DND-41 (cell line): ENCODE measurements around the gene TIPRL.

Experiments
- ATAC-seq: fragments of 200-7000 bp; cut with Tn5 transposase; 3 replicates; pipeline ENCODE4 v1.9.1; 2021; ENCODE audit warnings: low read depth; ENCODE audit not compliant: insufficient read depth
- DNase-seq: peaks from one replicate; pipeline ENCODE4 v3.0.0-alpha.2; 2020
- H2AFZ ChIP-seq: 2 replicates; pipeline ENCODE4 v1.6.0; 2012; ENCODE audit warnings: low read depth, low read length
- H3K27ac ChIP-seq: 2 replicates; pipeline ENCODE4 v1.5.1; 2012; ENCODE audit warnings: low read length, inconsistent platforms
- H3K27me3 ChIP-seq: fragments of 200-600 bp; sonication (generic); 2 replicates; pipeline ENCODE4 v1.6.0; 2012; ENCODE audit warnings: low read length, mild to moderate bottlenecking, inconsistent platforms; ENCODE audit not compliant: insufficient read depth, poor library complexity
- H3K36me3 ChIP-seq: 2 replicates; pipeline ENCODE4 v1.5.1; 2012; ENCODE audit warnings: low read length, inconsistent platforms; ENCODE audit not compliant: insufficient read depth
- H3K4me1 ChIP-seq: 2 replicates; pipeline ENCODE4 v1.5.1; 2012; ENCODE audit warnings: mild to moderate bottlenecking, low read length; ENCODE audit not compliant: insufficient read depth
- H3K4me2 ChIP-seq: 2 replicates; pipeline ENCODE4 v1.6.0; 2012; ENCODE audit warnings: mild to moderate bottlenecking, moderate library complexity, low read length, inconsistent platforms; ENCODE audit not compliant: insufficient read depth
- H3K4me3 ChIP-seq, 2 experiments: fragments of 200-600 bp in 1 of 2; shearing (Covaris generic) in 1 of 2; 2 replicates each; pipeline ENCODE4 v1.5.1; 2012 to 2016; ENCODE audit warnings: inconsistent platforms in 2 of 2, low read length in 2 of 2, mild to moderate bottlenecking in 2 of 2, low read depth in 1 of 2, moderate library complexity in 1 of 2
- H3K79me2 ChIP-seq: 2 replicates; pipeline ENCODE4 v1.6.0; 2012; ENCODE audit warnings: low read length, inconsistent platforms; ENCODE audit not compliant: insufficient read depth
- H3K9ac ChIP-seq: 2 replicates; pipeline ENCODE4 v1.6.0; 2012; ENCODE audit warnings: low read depth, mild to moderate bottlenecking, inconsistent platforms, low read length, moderate library complexity
- H3K9me3 ChIP-seq: 2 replicates; pipeline ENCODE4 v1.5.1; 2012; ENCODE audit warnings: low read length, moderate library complexity, mild to moderate bottlenecking, inconsistent platforms; ENCODE audit not compliant: insufficient read depth, severe bottlenecking
- H4K20me1 ChIP-seq: 2 replicates; pipeline ENCODE4 v1.6.0; 2012; ENCODE audit warnings: low read length; ENCODE audit not compliant: insufficient read depth
- CTCF ChIP-seq: IDR thresholded peaks from 2 replicates; pipeline ENCODE4 v1.5.1; 2012; ENCODE audit warnings: borderline replicate concordance, low read length, moderate library complexity, mild to moderate bottlenecking; ENCODE audit not compliant: poor library complexity, severe bottlenecking; ENCODE audit errors: extremely low read depth
- EZH2 ChIP-seq: IDR thresholded peaks from 3 replicates; pipeline ENCODE4 v1.6.1; 2012; ENCODE audit warnings: borderline replicate concordance, low read depth, mild to moderate bottlenecking, moderate library complexity, low read length, inconsistent platforms; ENCODE audit not compliant: severe bottlenecking

The TIPRL gene

DNA sequence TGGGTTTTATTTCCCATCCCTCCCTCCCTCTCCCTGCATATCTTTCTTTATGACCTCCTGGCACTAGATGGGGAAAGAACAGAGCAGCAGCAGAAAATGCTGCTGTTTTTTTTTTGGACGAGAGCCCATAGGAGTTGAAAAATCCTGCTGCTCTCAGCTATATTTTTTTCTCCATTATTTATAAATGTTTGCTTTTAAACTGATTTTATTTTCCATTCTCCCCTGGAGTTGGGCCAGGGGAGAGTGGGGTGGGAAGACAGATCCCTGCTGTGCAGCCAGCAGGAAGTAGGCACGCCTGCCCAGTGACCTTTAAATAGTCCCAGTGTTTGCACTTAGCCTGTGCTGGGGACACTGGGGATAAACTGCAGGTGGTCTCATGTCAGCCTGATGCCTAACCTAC lies 64.4 kb downstream of the TIPRL start:
- peaks cover 3% of the 10 kb centered on the region; the same call in 1 of the 2 replicates for H4K20me1 ChIP-seq
- no peaks in the 10 kb centered on the region for H3K27me3 ChIP-seq
- no peaks in the 10 kb centered on the region for H3K9me3 ChIP-seq
- peaks cover 91% of the 10 kb centered on the region for H3K36me3 ChIP-seq
- H3K9ac ChIP-seq = no peak overlapping the region
- TF ChIP-seq CTCF (no peak), EZH2 (no peak)
- H3K4me2 ChIP-seq = no peak overlapping the region
- H3K4me3 ChIP-seq = no peak overlapping the region
- H3K27ac ChIP-seq = no peak overlapping the region
- no peak for DNase-seq
- ATAC-seq = no peak
- H3K4me1 ChIP-seq = no peaks in the 10 kb centered on the region
- H2AFZ ChIP-seq = no peak overlapping the region
- peaks cover 13% of the 10 kb centered on the region; the same call in 1 of the 2 replicates for H3K79me2 ChIP-seq

DNA sequence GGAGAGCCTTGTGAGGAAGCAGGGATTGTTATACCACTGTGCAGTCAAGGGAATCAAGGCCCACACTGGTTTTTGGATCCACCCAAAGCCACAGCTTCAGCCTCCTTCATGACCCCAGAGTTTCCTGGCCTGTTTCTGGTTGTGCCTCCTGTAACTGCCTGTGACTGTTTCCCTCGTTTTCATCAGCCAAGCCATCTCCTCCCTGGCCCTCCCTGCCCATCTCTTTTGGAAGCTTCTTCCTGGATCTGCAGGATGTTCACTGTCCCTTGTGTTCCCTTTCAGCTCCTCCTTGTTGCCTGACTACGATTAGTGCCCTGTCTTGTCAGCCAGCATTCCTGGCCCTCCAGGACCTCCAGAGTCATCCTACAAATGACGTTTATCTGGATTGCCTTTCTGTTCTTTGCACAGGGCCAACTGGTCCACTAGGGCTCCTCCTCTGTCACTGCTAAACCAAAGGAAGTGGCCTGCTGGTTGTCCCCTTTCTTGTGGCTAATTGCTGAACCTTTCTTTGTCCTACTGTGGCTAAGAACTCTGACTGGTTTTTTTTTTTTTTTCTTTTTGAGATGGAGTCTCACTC lies 65.0 kb downstream of the TIPRL start:
- no peaks in the 10 kb centered on the region for H3K9me3 ChIP-seq
- TF ChIP-seq EZH2 = no peak
- TF ChIP-seq CTCF = no peak
- no peak overlapping the region for H3K9ac ChIP-seq
- H3K4me3 ChIP-seq = no peak overlapping the region
- DNase-seq = peak; percentile 10
- peaks cover 3% of the 10 kb centered on the region; the same call in 1 of the 2 replicates for H4K20me1 ChIP-seq
- peak; percentile 47; the same call in 2 of the 3 replicates for ATAC-seq
- no peaks in the 10 kb centered on the region for H3K27me3 ChIP-seq
- peaks cover 86% of the 10 kb centered on the region for H3K36me3 ChIP-seq
- H2AFZ ChIP-seq = no peak overlapping the region
- H3K4me2 ChIP-seq = no peak overlapping the region
- no peaks in the 10 kb centered on the region for H3K4me1 ChIP-seq
- H3K79me2 ChIP-seq = peaks cover 13% of the 10 kb centered on the region; the same call in 1 of the 2 replicates
- no peak overlapping the region for H3K27ac ChIP-seq

DNA sequence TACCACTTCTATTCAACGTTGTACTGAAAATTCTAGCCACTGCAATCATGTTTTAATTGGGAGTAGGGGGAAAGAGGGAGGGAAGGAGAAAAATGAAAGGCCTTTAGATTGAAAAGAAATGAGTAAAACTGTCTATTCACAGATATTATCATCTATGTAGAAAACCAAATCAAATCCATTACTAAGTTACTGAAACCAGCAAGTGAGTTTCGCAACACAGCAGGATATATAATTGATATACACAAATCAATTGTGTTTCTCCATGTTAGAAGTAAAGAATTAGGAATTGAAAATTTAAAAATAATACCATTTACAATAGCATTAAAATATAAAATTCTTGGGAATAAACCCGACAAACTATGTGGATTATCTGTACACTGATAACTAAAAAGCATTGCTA lies 66.3 kb downstream of the TIPRL start:
- no peak for DNase-seq
- Histone ChIP-seq H3K4me2 (no peak overlapping the region), H3K27me3 (no peaks in the 10 kb centered on the region), H3K4me3 (no peak overlapping the region), H3K4me1 (no peaks in the 10 kb centered on the region), H3K9me3 (no peaks in the 10 kb centered on the region), H3K79me2 (peaks cover 16% of the 10 kb centered on the region), H2AFZ (no peak overlapping the region), H4K20me1 (peaks cover 6% of the 10 kb centered on the region; the same call in 1 of the 2 replicates), H3K9ac (no peak overlapping the region), H3K36me3 (peaks cover 80% of the 10 kb centered on the region), H3K27ac (no peak overlapping the region)
- no peak for ATAC-seq
- TF ChIP-seq EZH2 (no peak), CTCF (no peak)

DNA sequence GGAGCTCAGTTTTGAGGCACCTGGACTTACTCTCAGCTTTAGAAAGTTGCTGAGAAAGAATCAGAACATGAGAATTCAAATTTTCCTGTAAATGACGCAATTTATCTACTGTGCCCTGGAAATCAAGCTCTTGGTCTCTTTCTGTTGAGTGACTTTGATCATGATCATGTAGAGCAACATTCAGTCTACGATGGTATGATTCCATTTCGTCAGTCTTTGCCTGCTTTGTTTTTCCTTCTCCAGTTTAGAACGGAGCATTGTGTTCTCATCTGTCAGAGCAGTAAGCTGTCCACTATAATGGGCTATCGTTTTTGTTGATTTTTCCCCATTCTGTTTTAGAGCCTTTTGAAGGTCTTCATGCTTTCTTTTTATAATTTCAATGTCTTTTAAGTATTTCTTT lies 67.7 kb downstream of the TIPRL start:
- no peaks in the 10 kb centered on the region for H3K9me3 ChIP-seq
- H3K4me1 ChIP-seq = no peaks in the 10 kb centered on the region
- peaks cover 76% of the 10 kb centered on the region for H3K36me3 ChIP-seq
- H3K27ac ChIP-seq = no peak overlapping the region
- H3K79me2 ChIP-seq = peaks cover 24% of the 10 kb centered on the region
- H3K4me3 ChIP-seq = no peak overlapping the region
- H3K4me2 ChIP-seq = no peak overlapping the region
- H3K27me3 ChIP-seq = no peaks in the 10 kb centered on the region
- no peak overlapping the region for H2AFZ ChIP-seq
- TF ChIP-seq CTCF = no peak
- TF ChIP-seq EZH2 = no peak
- DNase-seq (no peak), ATAC-seq (no peak)
- no peak overlapping the region for H3K9ac ChIP-seq
- peaks cover 8% of the 10 kb centered on the region; the same call in 1 of the 2 replicates for H4K20me1 ChIP-seq
